H1 (cell line): Measurements from ENCODE around the gene NOS2. TPM values are rescaled to one million over a fixed set of nuclear protein-coding genes. Genes with fewer than 3 reads are reported as not detected.

Experiments used
- CTCF ChIA-PET: fragments of 300-600 bp; sonication (Branson Sonifier 250); formaldehyde crosslinking; loops from one replicate; lab custom pipeline; 2021; ENCODE audit not compliant: partially characterized antibody; lab: Charles Lee
- POLR2A ChIA-PET: fragments of 300-600 bp; sonication (Branson Sonifier 250); formaldehyde crosslinking; loops from one replicate; lab custom pipeline; 2021; ENCODE audit warnings: inconsistent platforms; ENCODE audit not compliant: partially characterized antibody; lab: Charles Lee
- DNase-seq, 2 experiments: peaks; one replicate each; pipeline versions ENCODE4 v3.0.0 to v3.0.0-alpha.2; 2010 to 2022; ENCODE audit warnings: low spot score in 2 of 2, low read depth in 1 of 2, mixed read lengths in 1 of 2
- FAIRE-seq: peaks from 2 replicates; lab custom pipeline; 2011; peaks lifted over from hg19 to GRCh38; lab: Jason Lieb, UNC
- H2AFZ ChIP-seq: 2 replicates; pipeline ENCODE4 v1.8.1; 2012; ENCODE audit warnings: low read length, inconsistent platforms
- H2AK5ac ChIP-seq: 2 replicates; pipeline ENCODE4 v1.6.1; 2013; ENCODE audit warnings: low read depth, low read length
- H2BK120ac ChIP-seq: replicated peaks from 2 replicates; pipeline ENCODE3; 2013; ENCODE audit warnings: low read depth, low read length, inconsistent platforms
- H2BK12ac ChIP-seq: 2 replicates; pipeline ENCODE4 v1.6.1; 2013; ENCODE audit warnings: low read depth, low read length
- H2BK15ac ChIP-seq: 2 replicates; pipeline ENCODE4 v1.6.1; 2013; ENCODE audit warnings: low read length
- H2BK20ac ChIP-seq: 2 replicates; pipeline ENCODE4 v1.6.1; 2013; ENCODE audit warnings: low read length
- H2BK5ac ChIP-seq: 2 replicates; pipeline ENCODE4 v1.6.1; 2013; ENCODE audit warnings: low read depth, low read length
- H3K14ac ChIP-seq: 2 replicates; pipeline ENCODE4 v1.6.1; 2013; ENCODE audit warnings: inconsistent platforms; ENCODE audit not compliant: insufficient read length
- H3K18ac ChIP-seq: 2 replicates; pipeline ENCODE4 v1.6.1; 2013; ENCODE audit warnings: low read length; ENCODE audit errors: extremely low read depth
- H3K23ac ChIP-seq: 2 replicates; pipeline ENCODE4 v1.6.1; 2013; ENCODE audit warnings: inconsistent platforms; ENCODE audit not compliant: insufficient read length
- H3K23me2 ChIP-seq: 2 replicates; pipeline ENCODE4 v1.6.1; 2013; ENCODE audit warnings: low read depth, low read length
- H3K27ac ChIP-seq: 2 replicates; pipeline ENCODE4 v1.6.1; 2011; ENCODE audit warnings: low read depth, low read length, inconsistent platforms
- H3K27me3 ChIP-seq, 4 experiments: replicated peaks in 1 of 4; 1 replicate in 1 of 4; 2 replicates in 3 of 4; pipeline versions ENCODE4 v1.6.1 to v1.8.1; 2011 to 2013; ENCODE audit warnings: low read length in 3 of 4, mild to moderate bottlenecking in 3 of 4, inconsistent platforms in 2 of 4, mixed read lengths in 2 of 4, moderate library complexity in 1 of 4; ENCODE audit not compliant: control insufficient read depth in 3 of 4, insufficient read depth in 3 of 4; ENCODE audit errors: extremely low read depth in 1 of 4
- H3K36me3 ChIP-seq, 4 experiments: 2 replicates each; pipeline versions ENCODE4 v1.6.1 to v1.8.1; 2011 to 2013; ENCODE audit warnings: mild to moderate bottlenecking in 4 of 4, low read length in 3 of 4, moderate library complexity in 2 of 4, control low read depth in 1 of 4, inconsistent platforms in 1 of 4; ENCODE audit not compliant: insufficient read depth in 4 of 4, control insufficient read depth in 2 of 4
- H3K4ac ChIP-seq: replicated peaks from 2 replicates; pipeline ENCODE3; 2013; ENCODE audit warnings: low read length, low read depth, mixed read lengths, inconsistent platforms; ENCODE audit not compliant: insufficient read length
- H3K4me1 ChIP-seq, 4 experiments: replicated peaks in 1 of 4; 1 replicate in 1 of 4; 2 replicates in 3 of 4; pipeline versions ENCODE4 v1.6.1 to v1.8.1; 2011 to 2013; ENCODE audit warnings: low read length in 3 of 4, inconsistent platforms in 2 of 4, mixed read lengths in 1 of 4; ENCODE audit not compliant: insufficient read depth in 4 of 4, control insufficient read depth in 3 of 4
- H3K4me2 ChIP-seq, 2 experiments: 2 replicates each; pipeline versions ENCODE4 v1.6.1 to v1.8.1; 2011 to 2013; ENCODE audit warnings: low read depth in 2 of 2, low read length in 2 of 2, control low read depth in 1 of 2, inconsistent platforms in 1 of 2, mild to moderate bottlenecking in 1 of 2; ENCODE audit not compliant: insufficient read depth in 1 of 2
- H3K4me3 ChIP-seq, 4 experiments: fragments of 200-600, 300-600 bp in 1 of 4; sonication (generic), shearing (Covaris generic), sonication (Bioruptor Twin) in 1 of 4; 2 replicates each; pipeline versions ENCODE4 v1.5.1 to v1.8.1; 2011 to 2016; ENCODE audit warnings: low read length in 4 of 4, low read depth in 3 of 4, control low read depth in 2 of 4, inconsistent platforms in 2 of 4, mild to moderate bottlenecking in 2 of 4, mixed read lengths in 1 of 4, moderate library complexity in 1 of 4; ENCODE audit not compliant: insufficient read depth in 2 of 4; ENCODE audit errors: extremely low read depth in 1 of 4
- H3K56ac ChIP-seq: replicated peaks from 2 replicates; pipeline ENCODE3; 2013; ENCODE audit warnings: low read depth, mild to moderate bottlenecking, mixed read lengths, low read length, inconsistent platforms; ENCODE audit not compliant: insufficient read length
- H3K79me1 ChIP-seq: 2 replicates; pipeline ENCODE4 v1.6.1; 2013; ENCODE audit warnings: low read depth, low read length, control low read depth
- H3K79me2 ChIP-seq, 2 experiments: 2 replicates each; pipeline versions ENCODE4 v1.6.1 to v1.8.1; 2012 to 2013; ENCODE audit warnings: low read length in 2 of 2, mild to moderate bottlenecking in 2 of 2, inconsistent platforms in 1 of 2; ENCODE audit not compliant: insufficient read depth in 2 of 2, control insufficient read depth in 1 of 2
- H3K9ac ChIP-seq, 4 experiments: replicated peaks in 1 of 4; 1 replicate in 1 of 4; 2 replicates in 3 of 4; pipeline versions ENCODE4 v1.6.1 to v1.8.1; 2011 to 2013; ENCODE audit warnings: low read depth in 3 of 4, low read length in 3 of 4, control low read depth in 2 of 4, mild to moderate bottlenecking in 2 of 4, moderate library complexity in 2 of 4, inconsistent platforms in 1 of 4; ENCODE audit errors: extremely low read depth in 1 of 4
- H3K9me3 ChIP-seq, 2 experiments: 2 replicates each; pipeline versions ENCODE4 v1.6.1 to v1.8.1; 2012 to 2013; ENCODE audit warnings: mild to moderate bottlenecking in 2 of 2, moderate library complexity in 2 of 2, control low read depth in 1 of 2, inconsistent platforms in 1 of 2, low read depth in 1 of 2, low read length in 1 of 2, mixed read lengths in 1 of 2; ENCODE audit not compliant: insufficient read depth in 2 of 2
- H4K20me1 ChIP-seq, 2 experiments: replicated peaks in 1 of 2; 2 replicates each; pipeline versions ENCODE3 to v1.8.1; 2011 to 2013; ENCODE audit warnings: inconsistent platforms in 2 of 2, low read length in 2 of 2, mild to moderate bottlenecking in 1 of 2; ENCODE audit not compliant: insufficient read depth in 2 of 2, control insufficient read depth in 1 of 2
- H4K5ac ChIP-seq: 2 replicates; pipeline ENCODE4 v1.6.1; 2013; ENCODE audit warnings: low read length, low read depth, mixed read lengths, inconsistent platforms; ENCODE audit not compliant: insufficient read length
- H4K8ac ChIP-seq: 2 replicates; pipeline ENCODE4 v1.8.0; 2013; ENCODE audit warnings: mild to moderate bottlenecking, moderate library complexity, low read length, inconsistent platforms; ENCODE audit not compliant: insufficient read depth; ENCODE audit errors: extremely low read depth
- H4K91ac ChIP-seq: replicated peaks from 2 replicates; pipeline ENCODE3; 2013; ENCODE audit warnings: low read length, mixed read lengths, inconsistent platforms; ENCODE audit not compliant: insufficient read length
- ASH2L ChIP-seq: fragments of 200-600, 300-600 bp; sonication (generic); IDR thresholded peaks from one replicate; pipeline ENCODE4 v1.7.1; 2017; ENCODE audit warnings: low read length
- BCL11A ChIP-seq, 2 experiments: IDR thresholded peaks; one replicate each; pipeline ENCODE4 v1.6.1; 2011; ENCODE audit warnings: low read depth in 2 of 2, low read length in 2 of 2, mild to moderate bottlenecking in 2 of 2
- CBX5 ChIP-seq: fragments of 300-800, 300-1000 bp; sonication (generic); IDR thresholded peaks from 2 replicates; pipeline ENCODE4 v1.7.1; 2016; ENCODE audit warnings: antibody characterized with exemption, low read length, low read depth
- CTBP2 ChIP-seq: IDR thresholded peaks from 2 replicates; pipeline ENCODE4 v1.7.0; 2011; ENCODE audit warnings: borderline replicate concordance, mild to moderate bottlenecking, moderate library complexity, mixed read lengths, low read length; ENCODE audit not compliant: insufficient read depth, insufficient read length
- E2F6 ChIP-seq: IDR thresholded peaks from 2 replicates; pipeline ENCODE4 v1.6.1; 2012; ENCODE audit warnings: inconsistent platforms
- RAD21 ChIP-seq, 2 experiments: IDR thresholded peaks in 1 of 2; conservative IDR thresholded peaks in 1 of 2; 2 replicates each; pipeline ENCODE4 v1.6.1; 2011; ENCODE audit warnings: low read depth in 2 of 2, low read length in 2 of 2, improper control_type of control experiment in 1 of 2, inconsistent platforms in 1 of 2, mild to moderate bottlenecking in 1 of 2, moderate library complexity in 1 of 2
- RBBP5 ChIP-seq: IDR thresholded peaks from 2 replicates; pipeline ENCODE4 v1.7.1; 2012; ENCODE audit warnings: low read depth, mild to moderate bottlenecking, inconsistent platforms, low read length, moderate library complexity, borderline replicate concordance
- RXRA ChIP-seq: IDR thresholded peaks from 2 replicates; pipeline ENCODE4 v1.6.1; 2011; ENCODE audit warnings: low read depth, mild to moderate bottlenecking, low read length, moderate library complexity; ENCODE audit not compliant: insufficient read depth
- TAF7 ChIP-seq: optimal IDR thresholded peaks from 2 replicates; pipeline ENCODE3; 2011; ENCODE audit warnings: low read depth, mild to moderate bottlenecking, inconsistent platforms, low read length, moderate library complexity, borderline replicate concordance
- ZNF274 ChIP-seq: IDR thresholded peaks from 2 replicates; pipeline ENCODE4 v1.7.0; 2012; ENCODE audit warnings: low read length, borderline replicate concordance; ENCODE audit errors: extremely low read depth
- WGBS, 2 experiments: shearing (Covaris generic) in 1 of 2; methylation state at CpG; one replicate each; pipeline versions ENCODE4 v1.1.6 to v1.1.7; 2013 to 2015; ENCODE audit warnings: low lambda C conversion rate in 2 of 2, mixed read lengths in 2 of 2, inconsistent platforms in 1 of 2, low coverage in 1 of 2, missing lambda C conversion rate in 1 of 2; ENCODE audit not compliant: insufficient replicate concordance in 2 of 2, insufficient coverage in 1 of 2, insufficient read length in 1 of 2; ENCODE audit errors: extremely low coverage in 1 of 2, missing lambda C conversion rate in 1 of 2; 5-methylcytosine and 5-hydroxymethylcytosine counted together
- polyA plus RNA-seq, 7 experiments: library from polyadenylated mRNA; depleted of rRNA in 3 of 7; stranded (reverse) in 5 of 7; unstranded in 2 of 7; fragments of >200 nt in 5 of 7; fragments of 200-250 nt in 2 of 7; gene quantifications; 1 replicate in 5 of 7; 2 replicates in 1 of 7; 4 replicates in 1 of 7; pipeline versions ENCODE4 v1.2.1 to v1.2.3, GENCODE V29; 2011 to 2013; ENCODE audit warnings: missing spikeins in 2 of 7, mixed read lengths in 2 of 7
- total RNA-seq: library from RNA; stranded (reverse); fragmentation: NEBNext Ultra II Directional; extraction: Animal tissue kit (Norgen Biotek cat#: 25700); gene quantifications from 2 replicates; pipeline ENCODE4 v1.2.1, GENCODE V29; 2021

The NOS2 gene
- total and polyA plus RNA-seq, 2 of the 8 experiments (the other 6 are each of a cell fraction or from before 2014, with no cell fraction given), result 1.0 to 1.9 TPM

- ChIA-PET CTCF (no interaction called here), POLR2A (no interaction called here)
- Histone ChIP-seq H3K79me2 (no peaks in the 10 kb centered on the region), H3K9ac (no peak overlapping the region), H4K91ac (no peak overlapping the region), H3K36me3 (no peaks in the 10 kb centered on the region), H4K8ac (no peak overlapping the region), H2BK15ac (no peak overlapping the region), H3K14ac (no peak overlapping the region), H2AK5ac (no peak overlapping the region), H3K4me1 (no peaks in the 10 kb centered on the region), H3K9me3 (no peaks in the 10 kb centered on the region), H3K27me3 (no peaks in the 10 kb centered on the region; a peak in 1 of 7 replicates), H3K4ac (no peak overlapping the region), H2AFZ (no peak overlapping the region), H2BK20ac (no peak overlapping the region), H3K79me1 (no peaks in the 10 kb centered on the region), H3K27ac (no peak overlapping the region), H3K56ac (no peak overlapping the region), H4K5ac (no peak overlapping the region), H2BK5ac (no peak overlapping the region), H2BK12ac (no peak overlapping the region), H3K23me2 (no peaks in the 10 kb centered on the region; the same call in 1 of the 2 replicates), H3K4me2 (no peak overlapping the region), H3K23ac (no peak overlapping the region), H4K20me1 (no peaks in the 10 kb centered on the region), H3K18ac (no peak overlapping the region), H3K4me3 (no peak overlapping the region), H2BK120ac (no peak overlapping the region)
- DNase-seq (no peak), FAIRE-seq (no peak)
- no peak for TF ChIP-seq CBX5
- no peak for TF ChIP-seq TAF7
- TF ChIP-seq BCL11A (IDR thresholded peaks at IDR 0.05; ENCODE audit: low read depth in 2 of 2, low read length in 2 of 2), result no peak
- no peak for TF ChIP-seq E2F6
- no peak for TF ChIP-seq CTBP2
- TF ChIP-seq RAD21 (IDR thresholded peaks at IDR 0.05 in 1 of 2, conservative IDR thresholded peaks at IDR 0.05 in 1 of 2; ENCODE audit: low read depth in 2 of 2, low read length in 2 of 2), result no peak
- no peak for TF ChIP-seq RXRA
- TF ChIP-seq RBBP5, result no peak
- no peak for TF ChIP-seq ZNF274
- TF ChIP-seq ASH2L, result no peak
- WGBS, 2 experiments, result 88% methylated on average over 1 of the region's 1 CpG; no CpG with 5 or more reads in 1 of the 2 experiments
Measured at GRCh38 chr17:27840688-27841087, 40.4 kb upstream of the NOS2 start.
